Natural killer cell (primary cell): ENCODE data around the gene OPRM1. TPM values are rescaled to one million over a fixed set of nuclear protein-coding genes. Genes with fewer than 3 reads are reported as not detected.
"Not testable (repeated sequence)": the region's sequence is repeated elsewhere in the genome, so short reads cannot be mapped to it uniquely, and the experiment has no call there.

Source experiments
- ATAC-seq, 3 donors: fragments of 150-1000 bp in 2 of 3; fragments of 200-7000 bp in 1 of 3; cut with Tn5 transposase; 1 replicate in 1 of 3; 2 replicates in 2 of 3; pipeline ENCODE4 v1.10.0; 2021; ENCODE audit warnings: mild to moderate bottlenecking in 2 of 3, moderate library complexity in 2 of 3
- DNase-seq, 2 donors: peaks; one replicate each; pipeline versions ENCODE4 v3.0.0 to v3.0.0-alpha.2; 2013 to 2021; ENCODE audit warnings: mixed read lengths in 1 of 2
- H3K27ac ChIP-seq: one replicate; pipeline ENCODE4 v1.5.1; 2013; ENCODE audit warnings: mild to moderate bottlenecking, low read length
- H3K27me3 ChIP-seq: one replicate; pipeline ENCODE4 v1.6.1; 2013; ENCODE audit warnings: low read length; ENCODE audit not compliant: control insufficient read depth, insufficient read depth
- H3K36me3 ChIP-seq: one replicate; pipeline ENCODE4 v1.6.1; 2013; ENCODE audit warnings: low read length; ENCODE audit not compliant: control insufficient read depth, insufficient read depth
- H3K4me1 ChIP-seq: one replicate; pipeline ENCODE4 v1.6.1; 2013; ENCODE audit warnings: low read length; ENCODE audit not compliant: control insufficient read depth, insufficient read depth
- H3K4me3 ChIP-seq: one replicate; pipeline ENCODE4 v1.5.1; 2013; ENCODE audit warnings: low read length
- H3K9me3 ChIP-seq: one replicate; pipeline ENCODE4 v1.6.1; 2013; ENCODE audit warnings: low read length; ENCODE audit not compliant: control insufficient read depth, insufficient read depth
- H3K27ac Mint-ChIP-seq, 2 donors: one replicate each; pipeline ENCODE4 v1.8.0; 2022; ENCODE audit warnings: mild to moderate bottlenecking in 2 of 2, mixed read lengths in 2 of 2, moderate library complexity in 1 of 2
- H3K27me3 Mint-ChIP-seq, 2 donors: one replicate each; pipeline ENCODE4 v1.8.0; 2022; ENCODE audit warnings: low read depth in 2 of 2, mixed read lengths in 2 of 2
- H3K36me3 Mint-ChIP-seq: one replicate; pipeline ENCODE4 v1.8.0; 2022; ENCODE audit warnings: mixed read lengths
- H3K4me1 Mint-ChIP-seq, 2 donors: one replicate each; pipeline ENCODE4 v1.8.0; 2022; ENCODE audit warnings: mixed read lengths in 2 of 2
- H3K4me3 Mint-ChIP-seq: one replicate; pipeline ENCODE4 v1.8.0; 2022; ENCODE audit warnings: mild to moderate bottlenecking, moderate library complexity, mixed read lengths
- H3K9me3 Mint-ChIP-seq, 2 donors: one replicate each; pipeline ENCODE4 v1.8.0; 2022; ENCODE audit warnings: mixed read lengths in 2 of 2
- CTCF ChIP-seq: fragments of 200-600 bp; IDR thresholded peaks from one replicate; pipeline ENCODE4 v1.8.0; 2022; ENCODE audit warnings: antibody characterized with exemption
- WGBS: methylation state at CpG from one replicate; pipeline ENCODE4 v1.1.7; 2013; ENCODE audit warnings: missing lambda C conversion rate; ENCODE audit not compliant: insufficient coverage; 5-methylcytosine and 5-hydroxymethylcytosine counted together
- intact Hi-C: fragments of 100-400 bp; cut with micrococcal nuclease; formaldehyde crosslinking; loops from one replicate; pipeline ENCODE4 v1.14.2; 2022
- total RNA-seq, 4 donors: library from RNA; stranded (reverse); fragments of 120-200 nt in 1 of 4; gene quantifications; one replicate each; pipeline versions ENCODE4 v1.2.3 to v1.2.4, GENCODE V29; 2013 to 2022

OPRM1 gene
- total RNA-seq, 3 donors from 2014 or later (not counting 1 experiment from before 2014, with no cell fraction given), result not detected

- Mint-ChIP-seq H3K27ac (peak overlapping the region; percentile 10 to 28), H3K9me3 (no peaks in the 10 kb centered on the region), H3K4me1 (peaks cover 46 to 48% of the 10 kb centered on the region in 2 donors), H3K4me3 (no peak overlapping the region), H3K36me3 (peaks cover 11% of the 10 kb centered on the region), H3K27me3 (no peaks in the 10 kb centered on the region)
- intact Hi-C loops, result no loop called here
- no peaks in the 10 kb centered on the region for H3K27me3 ChIP-seq
- ATAC-seq (no peak), DNase-seq (no peak)
- no peak for TF ChIP-seq CTCF
- no peak overlapping the region for H3K27ac ChIP-seq
- no peaks in the 10 kb centered on the region for H3K9me3 ChIP-seq
- H3K36me3 ChIP-seq, result peaks cover 27% of the 10 kb centered on the region
- 93% methylated on average over 9 of the region's 9 CpGs for WGBS
- no peak overlapping the region for H3K4me3 ChIP-seq
- H3K4me1 ChIP-seq, result peaks cover 30% of the 10 kb centered on the region
Observed at GRCh38 chr6:154166140-154166539, 127.1 kb downstream of the OPRM1 start.

GRCh38 chr6:154167126-154167525 lies 128.1 kb downstream of the OPRM1 start:
- Histone ChIP-seq H3K36me3 (peaks cover 32% of the 10 kb centered on the region), H3K9me3 (no peaks in the 10 kb centered on the region), H3K27me3 (no peaks in the 10 kb centered on the region), H3K4me1 (peaks cover 26% of the 10 kb centered on the region), H3K4me3 (no peak overlapping the region), H3K27ac (no peak overlapping the region)
- no peak for TF ChIP-seq CTCF
- H3K27ac Mint-ChIP-seq, result peak overlapping the region in 1 of 2 donors; percentile 31
- no peaks in the 10 kb centered on the region for H3K9me3 Mint-ChIP-seq
- ATAC-seq, result no peak
- intact Hi-C loops, result no loop called here
- no peak for DNase-seq
- no peak overlapping the region for H3K4me3 Mint-ChIP-seq
- 50% methylated on average over 2 of the region's 2 CpGs for WGBS
- no peaks in the 10 kb centered on the region for H3K27me3 Mint-ChIP-seq
- H3K36me3 Mint-ChIP-seq, result peaks cover 11% of the 10 kb centered on the region
- H3K4me1 Mint-ChIP-seq, result peaks cover 47 to 48% of the 10 kb centered on the region in 2 donors

GRCh38 chr6:154169193-154169847 lies 130.3 kb downstream of the OPRM1 start:
- no peaks in the 10 kb centered on the region for H3K9me3 ChIP-seq
- no peak overlapping the region for H3K27ac ChIP-seq
- no peak overlapping the region for H3K4me3 ChIP-seq
- peak overlapping the region in 1 of 2 donors; percentile 80 for H3K27ac Mint-ChIP-seq
- peaks cover 29% of the 10 kb centered on the region for H3K4me1 ChIP-seq
- no peak for TF ChIP-seq CTCF
- H3K36me3 Mint-ChIP-seq, result peaks cover 11% of the 10 kb centered on the region
- no peak overlapping the region for H3K4me3 Mint-ChIP-seq
- intact Hi-C loops, result no loop called here
- peaks cover 66 to 68% of the 10 kb centered on the region in 2 donors for H3K4me1 Mint-ChIP-seq
- WGBS, result 53% methylated on average over 5 of the region's 5 CpGs
- DNase-seq, result no peak
- H3K27me3 ChIP-seq, result no peaks in the 10 kb centered on the region
- peak in 1 of 3 donors; percentile 25 for ATAC-seq
- no peaks in the 10 kb centered on the region for H3K9me3 Mint-ChIP-seq
- H3K27me3 Mint-ChIP-seq, result no peaks in the 10 kb centered on the region
- H3K36me3 ChIP-seq, result peaks cover 28% of the 10 kb centered on the region

GRCh38 chr6:154170106-154170505 lies 131.1 kb downstream of the OPRM1 start:
- no peak for DNase-seq
- Histone ChIP-seq H3K27me3 (no peaks in the 10 kb centered on the region), H3K27ac (no peak overlapping the region), H3K9me3 (no peaks in the 10 kb centered on the region), H3K36me3 (peaks cover 26% of the 10 kb centered on the region), H3K4me3 (no peak overlapping the region), H3K4me1 (peaks cover 29% of the 10 kb centered on the region)
- WGBS, result 92% methylated on average over 1 of the region's 2 CpGs
- Mint-ChIP-seq H3K4me3 (no peak overlapping the region), H3K9me3 (no peaks in the 10 kb centered on the region), H3K27me3 (no peaks in the 10 kb centered on the region), H3K27ac (peak overlapping the region; percentile 53 to 80), H3K36me3 (peaks cover 11% of the 10 kb centered on the region), H3K4me1 (peaks cover 73 to 74% of the 10 kb centered on the region in 2 donors)
- no peak for TF ChIP-seq CTCF
- intact Hi-C loops, result no loop called here
- no peak for ATAC-seq

GRCh38 chr6:154172393-154172792 lies 133.4 kb downstream of the OPRM1 start:
- Histone ChIP-seq H3K36me3 (peaks cover 11% of the 10 kb centered on the region), H3K4me1 (peaks cover 20% of the 10 kb centered on the region)
- H3K27me3 Mint-ChIP-seq, H3K36me3 Mint-ChIP-seq, H3K27me3 ChIP-seq, H3K4me3 Mint-ChIP-seq, H3K4me3 ChIP-seq, H3K27ac ChIP-seq, DNase-seq, ATAC-seq, H3K9me3 ChIP-seq, intact Hi-C loops, H3K9me3 Mint-ChIP-seq: not testable (repeated sequence)
- Mint-ChIP-seq H3K4me1 (peaks cover 80 to 82% of the 10 kb centered on the region in 2 donors), H3K27ac (peak overlapping the region; percentile 43 to 57)
- WGBS, result 94% methylated on average over 5 of the region's 5 CpGs
